SK-N-SH (cell line): ENCODE measurements around the gene PPP1R16B. TPM values are rescaled to one million over a fixed set of nuclear protein-coding genes. Genes with fewer than 3 reads are reported as not detected.

Experiments used
- CTCF ChIA-PET: fragments of 300-600, 350-600 bp; formaldehyde crosslinking; extraction: SDS; loops from one replicate; lab custom pipeline; 2021; lab: Yijun Ruan, JAX
- POLR2A ChIA-PET: fragments of 350-600 bp; sonication (Branson Sonifier 250); formaldehyde crosslinking; extraction: SDS; loops from one replicate; lab custom pipeline; 2020; ENCODE audit warnings: antibody characterized with exemption, inconsistent platforms; lab: Yijun Ruan, JAX
- DNase-seq: peaks from one replicate; pipeline ENCODE4 v3.0.0; 2012
- H2AFZ ChIP-seq: fragments of 200-600 bp; sonication (generic); 2 replicates; pipeline ENCODE4 v1.8.1; 2016; ENCODE audit warnings: antibody characterized with exemption, mild to moderate bottlenecking, low read depth
- H3F3A ChIP-seq: fragments of 200-600 bp; sonication (generic); replicated peaks from 2 replicates; pipeline ENCODE3; 2016; ENCODE audit warnings: antibody characterized with exemption, mild to moderate bottlenecking; ENCODE audit not compliant: insufficient read depth
- H3K27ac ChIP-seq, 2 experiments: fragments of 200-500 bp in 1 of 2; fragments of 200-600 bp in 1 of 2; sonication (Bioruptor generic) in 1 of 2; sonication (generic), shearing (Covaris generic) in 1 of 2; 2 replicates each; pipeline versions ENCODE4 v1.5.1 to v1.6.1; 2014 to 2016; ENCODE audit warnings: low read depth in 2 of 2, inconsistent platforms in 1 of 2, low read length in 1 of 2, mild to moderate bottlenecking in 1 of 2, mixed read lengths in 1 of 2
- H3K27me3 ChIP-seq: fragments of 200-600 bp; sonication (generic), shearing (Covaris generic); 2 replicates; pipeline ENCODE4 v1.6.1; 2016; ENCODE audit warnings: mixed run types; ENCODE audit not compliant: insufficient read depth
- H3K36me3 ChIP-seq, 2 experiments: fragments of 200-500 bp in 1 of 2; fragments of 200-600 bp in 1 of 2; sonication (Bioruptor generic) in 1 of 2; sonication (generic) in 1 of 2; replicated peaks in 1 of 2; 2 replicates each; pipeline versions ENCODE3 to v1.5.1; 2014 to 2016; ENCODE audit warnings: low read length in 1 of 2, mild to moderate bottlenecking in 1 of 2; ENCODE audit not compliant: insufficient read depth in 2 of 2, control insufficient read depth in 1 of 2
- H3K4me1 ChIP-seq, 2 experiments: fragments of 200-500 bp in 1 of 2; fragments of 200-600 bp in 1 of 2; sonication (Bioruptor generic) in 1 of 2; sonication (generic), shearing (Covaris generic) in 1 of 2; 2 replicates each; pipeline versions ENCODE4 v1.5.1 to v1.6.1; 2014 to 2016; ENCODE audit warnings: low read depth in 1 of 2, low read length in 1 of 2, mixed run types in 1 of 2; ENCODE audit not compliant: insufficient read depth in 2 of 2, control insufficient read depth in 1 of 2
- H3K4me2 ChIP-seq: fragments of 200-600 bp; sonication (generic), shearing (Covaris generic); 2 replicates; pipeline ENCODE4 v1.6.1; 2017; ENCODE audit warnings: mixed run types
- H3K4me3 ChIP-seq, 2 experiments: fragments of 200-500 bp in 1 of 2; fragments of 200-600 bp in 1 of 2; sonication (Bioruptor generic) in 1 of 2; sonication (generic), shearing (Covaris generic) in 1 of 2; 2 replicates each; pipeline versions ENCODE4 v1.5.1 to v1.8.1; 2014 to 2016; ENCODE audit warnings: low read depth in 2 of 2, inconsistent platforms in 1 of 2, low read length in 1 of 2, mild to moderate bottlenecking in 1 of 2, mixed read lengths in 1 of 2, moderate library complexity in 1 of 2
- H3K79me2 ChIP-seq: fragments of 200-600 bp; sonication (generic); 2 replicates; pipeline ENCODE4 v1.8.1; 2017; ENCODE audit warnings: mild to moderate bottlenecking; ENCODE audit not compliant: insufficient read depth
- H3K9ac ChIP-seq: fragments of 200-600 bp; sonication (generic); 2 replicates; pipeline ENCODE4 v1.6.1; 2017; ENCODE audit warnings: mixed run types
- H3K9me2 ChIP-seq: fragments of 200-600 bp; sonication (generic); 2 replicates; pipeline ENCODE4 v1.6.1; 2017; ENCODE audit warnings: mixed run types
- H3K9me3 ChIP-seq: fragments of 200-600 bp; sonication (generic); 2 replicates; pipeline ENCODE4 v1.6.1; 2017; ENCODE audit warnings: mixed run types, mild to moderate bottlenecking, moderate library complexity
- H4K20me1 ChIP-seq: fragments of 200-600 bp; sonication (generic); 2 replicates; pipeline ENCODE4 v1.6.1; 2017; ENCODE audit warnings: mild to moderate bottlenecking, mixed run types; ENCODE audit not compliant: insufficient read depth
- CHD2 ChIP-seq: fragments of 150-350 bp; IDR thresholded peaks from 2 replicates; pipeline ENCODE4 v1.6.1; 2018; ENCODE audit warnings: low read length; ENCODE audit not compliant: partially characterized antibody
- CTCF ChIP-seq: fragments of 200-600 bp; sonication (generic); IDR thresholded peaks from 2 replicates; pipeline ENCODE4 v1.6.1; 2017; ENCODE audit warnings: antibody characterized with exemption, mild to moderate bottlenecking, moderate library complexity
- ELF1 ChIP-seq: IDR thresholded peaks from 2 replicates; pipeline ENCODE4 v1.4.0; 2012
- EP300 ChIP-seq, 2 experiments: IDR thresholded peaks; 2 replicates each; pipeline versions ENCODE4 v1.4.0 to v1.6.1; 2012; ENCODE audit warnings: borderline replicate concordance in 1 of 2, low read depth in 1 of 2, low read length in 1 of 2
- FOSL2 ChIP-seq: IDR thresholded peaks from 2 replicates; pipeline ENCODE4 v1.4.0; 2012; ENCODE audit warnings: low read depth, mild to moderate bottlenecking, moderate library complexity, borderline replicate concordance
- FOXM1 ChIP-seq: IDR thresholded peaks from 2 replicates; pipeline ENCODE4 v1.4.0; 2012; ENCODE audit warnings: low read depth, mild to moderate bottlenecking
- GABPA ChIP-seq: IDR thresholded peaks from 2 replicates; pipeline ENCODE4 v1.4.0; 2012; ENCODE audit warnings: low read depth, mild to moderate bottlenecking
- JUND ChIP-seq: IDR thresholded peaks from 2 replicates; pipeline ENCODE4 v1.4.0; 2012
- MEF2A ChIP-seq: IDR thresholded peaks from 2 replicates; pipeline ENCODE4 v1.4.0; 2012; ENCODE audit warnings: low read depth, borderline replicate concordance
- PBX3 ChIP-seq: IDR thresholded peaks from 2 replicates; pipeline ENCODE4; 2012
- RAD21 ChIP-seq: IDR thresholded peaks from 2 replicates; pipeline ENCODE4 v1.6.1; 2012; ENCODE audit warnings: mild to moderate bottlenecking, low read length
- RCOR1 ChIP-seq: fragments of 150-350 bp; IDR thresholded peaks from 2 replicates; pipeline ENCODE4 v1.6.1; 2017; ENCODE audit warnings: antibody characterized with exemption, low read length
- REST ChIP-seq: IDR thresholded peaks from 2 replicates; pipeline ENCODE4 v1.6.1; 2012; ENCODE audit warnings: mild to moderate bottlenecking, low read depth, low read length, moderate library complexity
- RFX5 ChIP-seq: IDR thresholded peaks from 2 replicates; pipeline ENCODE4 v1.6.1; 2012; ENCODE audit warnings: mild to moderate bottlenecking, improper control_type of control experiment, low read length
- SMC3 ChIP-seq: IDR thresholded peaks from 2 replicates; pipeline ENCODE4 v1.6.1; 2012; ENCODE audit warnings: low read depth, low read length, improper control_type of control experiment
- TAF1 ChIP-seq: IDR thresholded peaks from 2 replicates; pipeline ENCODE4 v1.6.1; 2012; ENCODE audit warnings: low read depth, mild to moderate bottlenecking, low read length, moderate library complexity, borderline replicate concordance
- TCF12 ChIP-seq: IDR thresholded peaks from 2 replicates; pipeline ENCODE4 v1.4.0; 2012
- USF1 ChIP-seq: IDR thresholded peaks from 2 replicates; pipeline ENCODE4 v1.4.0; 2012; ENCODE audit warnings: low read depth, borderline replicate concordance
- USF2 ChIP-seq: fragments of 150-350 bp; IDR thresholded peaks from 2 replicates; pipeline ENCODE4 v1.6.1; 2017; ENCODE audit warnings: antibody characterized with exemption, low read length, low read depth, borderline replicate concordance
- ZBTB33 ChIP-seq: IDR thresholded peaks from 2 replicates; pipeline ENCODE4 v1.4.0; 2012; ENCODE audit warnings: low read depth, borderline replicate concordance
- WGBS: methylation state at CpG from one replicate; pipeline ENCODE4 v1.1.6; 2017; ENCODE audit warnings: low lambda C conversion rate; 5-methylcytosine and 5-hydroxymethylcytosine counted together
- polyA plus RNA-seq, 3 experiments: library from polyadenylated mRNA; depleted of rRNA; stranded (reverse); fragments of >200 nt; gene quantifications; 2 replicates each; pipeline ENCODE4 v1.2.3, GENCODE V29; 2012

PPP1R16B gene
- polyA plus RNA-seq, 1 of the 3 experiments (the other 2 are of a cell fraction): 0.28 TPM

GRCh38 chr20:38770546-38770945, 35.0 kb upstream of the PPP1R16B start (continued):
- TF ChIP-seq GABPA (no peak), JUND (no peak)

GRCh38 chr20:38770970-38771369, 34.5 kb upstream of the PPP1R16B start:
- no peaks in the 10 kb centered on the region for H3K9me3 ChIP-seq
- H3K79me2 ChIP-seq: no peaks in the 10 kb centered on the region
- H3K9me2 ChIP-seq: no peaks in the 10 kb centered on the region
- H3K36me3 ChIP-seq: peaks cover 35 to 76% of the 10 kb centered on the region in 2 experiments
- no peak overlapping the region for H3K9ac ChIP-seq
- ChIA-PET CTCF (interaction anchor here (1.0 to 13.5 kb wide), 2 partner anchors 20 to 75 kb away, joined by 4 to 99 read pairs; partner anchors contain the start of gene ACTR5), POLR2A (no interaction called here)
- no peak overlapping the region for H3K4me2 ChIP-seq
- no peak overlapping the region for H3K27ac ChIP-seq
- TF ChIP-seq MEF2A: no peak
- TF ChIP-seq ZBTB33: no peak
- TF ChIP-seq RCOR1: no peak
- TF ChIP-seq JUND: no peak
- TF ChIP-seq FOXM1: no peak
- no peak for TF ChIP-seq PBX3
- TF ChIP-seq USF1: no peak
- no peak for TF ChIP-seq USF2
- TF ChIP-seq FOSL2: no peak
- TF ChIP-seq CTCF: no peak
- no peak for TF ChIP-seq GABPA
- no peak for TF ChIP-seq RFX5
- TF ChIP-seq EP300 (IDR thresholded peaks at IDR 0.05; ENCODE audit: borderline replicate concordance in 1 of 2, low read depth in 1 of 2, low read length in 1 of 2): no peak
- no peak for TF ChIP-seq SMC3
- TF ChIP-seq TAF1: no peak
- TF ChIP-seq RAD21: no peak
- TF ChIP-seq REST: no peak
- TF ChIP-seq TCF12: no peak
- no peak for TF ChIP-seq ELF1
- no peak for TF ChIP-seq CHD2
- H3K4me1 ChIP-seq: no peaks in the 10 kb centered on the region
- 83% methylated on average over 3 of the region's 7 CpGs for WGBS
- H3F3A ChIP-seq: no peaks in the 10 kb centered on the region
- no peak overlapping the region for H2AFZ ChIP-seq
- no peak for DNase-seq
- H4K20me1 ChIP-seq: no peaks in the 10 kb centered on the region
- no peak overlapping the region for H3K4me3 ChIP-seq
- H3K27me3 ChIP-seq: no peaks in the 10 kb centered on the region
